Measurements from ENCODE around the gene FBRS. TPM values are rescaled to one million over a fixed set of nuclear protein-coding genes. Genes with fewer than 3 reads are reported as not detected.

FBRS gene
- total RNA-seq, 4 donors from 2014 or later = 26.2 to 46.8 (median 31.7) TPM

DNA sequence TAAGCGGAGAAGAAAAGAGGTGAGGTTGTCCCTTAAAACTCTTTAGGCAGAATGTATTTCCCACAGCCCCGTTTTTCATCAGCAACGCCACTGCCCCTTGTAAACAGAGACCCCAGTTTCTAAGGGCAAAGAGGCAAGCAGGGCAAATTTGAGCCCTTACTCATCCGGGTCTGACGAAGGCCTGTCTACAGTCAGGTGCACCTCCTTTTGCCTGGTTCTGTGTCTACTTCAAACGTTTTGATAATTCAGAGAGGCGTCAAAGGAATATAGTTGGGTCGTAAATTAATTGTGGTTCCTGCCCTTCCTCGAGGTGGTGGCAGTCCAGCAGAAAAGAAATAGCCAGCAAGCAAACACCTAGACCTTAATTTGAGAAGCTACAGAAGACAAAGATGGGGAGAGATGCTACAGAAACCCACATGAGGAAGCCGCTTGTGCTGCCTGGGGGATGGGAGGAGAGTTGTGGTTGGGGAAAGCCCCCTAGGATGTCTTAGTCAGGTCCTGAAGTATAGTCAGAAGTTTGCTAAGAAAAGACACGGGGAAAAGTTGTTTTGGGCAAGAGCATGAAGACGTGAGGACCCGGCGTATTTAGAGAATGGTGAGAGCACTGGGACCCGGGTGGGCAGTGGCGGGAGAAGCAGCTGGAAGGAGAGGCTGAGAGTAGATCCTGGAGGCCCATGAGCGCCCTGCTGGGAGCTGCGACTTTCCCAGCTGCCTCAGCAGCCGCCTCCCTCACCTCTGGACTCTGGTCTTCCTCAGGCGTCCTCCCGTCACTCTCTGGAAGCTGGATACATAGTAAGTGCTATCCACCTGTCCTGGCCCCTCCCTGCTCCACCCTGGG is 2.4 kb downstream of the FBRS start:
- Histone ChIP-seq H3K27ac (peak overlapping the region in 3 of 4 donors; percentile 94 to 100 (median 99)), H3K4me1 (peaks cover 0 to 69% (median 34%) of the 10 kb centered on the region in 4 donors), H3K27me3 (no peaks in the 10 kb centered on the region), H3K36me3 (peaks cover 5 to 62% (median 7%) of the 10 kb centered on the region in 3 donors), H3K9me3 (no peaks in the 10 kb centered on the region), H3K4me3 (peak overlapping the region; percentile 83 to 100 (median 91))
- TF ChIP-seq, protein P1, sequence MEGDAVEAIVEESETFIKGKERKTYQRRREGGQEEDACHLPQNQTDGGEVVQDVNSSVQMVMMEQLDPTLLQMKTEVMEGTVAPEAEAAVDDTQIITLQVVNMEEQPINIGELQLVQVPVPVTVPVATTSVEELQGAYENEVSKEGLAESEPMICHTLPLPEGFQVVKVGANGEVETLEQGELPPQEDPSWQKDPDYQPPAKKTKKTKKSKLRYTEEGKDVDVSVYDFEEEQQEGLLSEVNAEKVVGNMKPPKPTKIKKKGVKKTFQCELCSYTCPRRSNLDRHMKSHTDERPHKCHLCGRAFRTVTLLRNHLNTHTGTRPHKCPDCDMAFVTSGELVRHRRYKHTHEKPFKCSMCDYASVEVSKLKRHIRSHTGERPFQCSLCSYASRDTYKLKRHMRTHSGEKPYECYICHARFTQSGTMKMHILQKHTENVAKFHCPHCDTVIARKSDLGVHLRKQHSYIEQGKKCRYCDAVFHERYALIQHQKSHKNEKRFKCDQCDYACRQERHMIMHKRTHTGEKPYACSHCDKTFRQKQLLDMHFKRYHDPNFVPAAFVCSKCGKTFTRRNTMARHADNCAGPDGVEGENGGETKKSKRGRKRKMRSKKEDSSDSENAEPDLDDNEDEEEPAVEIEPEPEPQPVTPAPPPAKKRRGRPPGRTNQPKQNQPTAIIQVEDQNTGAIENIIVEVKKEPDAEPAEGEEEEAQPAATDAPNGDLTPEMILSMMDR (IDR thresholded peaks at IDR 0.05) = no peak
- TF ChIP-seq EP300 (IDR thresholded peaks at IDR 0.05) (no peak), POLR2A (IDR thresholded peaks at IDR 0.05) (no peak)
- DNase-seq (ENCODE audit: low spot score in 2 of 2) = no peak
- WGBS, 2 donors = 34 to 36% methylated on average over 21 of the region's 21 CpGs

DNA sequence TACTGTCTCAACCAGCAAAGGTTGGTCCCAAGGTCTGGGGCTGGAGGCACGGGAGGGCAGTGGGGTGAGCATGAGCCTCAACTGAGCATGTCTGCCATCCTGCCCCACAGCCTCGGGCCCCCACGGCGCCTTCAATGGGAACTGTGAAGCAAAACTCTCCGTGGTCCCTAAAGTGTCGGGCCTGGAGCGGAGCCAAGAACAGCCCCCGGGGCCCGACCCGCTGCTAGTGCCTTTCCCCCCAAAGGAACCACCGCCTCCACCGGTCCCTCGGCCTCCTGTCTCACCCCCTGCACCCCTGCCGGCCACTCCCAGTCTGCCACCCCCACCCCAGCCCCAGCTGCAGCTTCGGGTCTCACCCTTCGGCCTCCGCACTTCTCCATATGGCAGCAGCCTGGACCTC is 4.2 kb downstream of the FBRS start:
- H3K36me3 ChIP-seq = peaks cover 5 to 67% (median 24%) of the 10 kb centered on the region in 3 donors
- whole genome bisulfite sequencing, 2 donors = 51 to 52% methylated on average over 17 of the region's 17 CpGs
- no peak overlapping the region for H3K27ac ChIP-seq
- peaks cover 0 to 53% (median 28%) of the 10 kb centered on the region in 4 donors for H3K4me1 ChIP-seq
- H3K27me3 ChIP-seq = no peaks in the 10 kb centered on the region
- H3K4me3 ChIP-seq = no peak overlapping the region
- no peak for DNase-seq (ENCODE audit: low spot score in 2 of 2)
- H3K9me3 ChIP-seq = no peaks in the 10 kb centered on the region
- TF ChIP-seq POLR2A (IDR thresholded peaks at IDR 0.05) = no peak
- no peak for TF ChIP-seq EP300 (IDR thresholded peaks at IDR 0.05)
- TF ChIP-seq, protein P1 (IDR thresholded peaks at IDR 0.05) = no peak

DNA sequence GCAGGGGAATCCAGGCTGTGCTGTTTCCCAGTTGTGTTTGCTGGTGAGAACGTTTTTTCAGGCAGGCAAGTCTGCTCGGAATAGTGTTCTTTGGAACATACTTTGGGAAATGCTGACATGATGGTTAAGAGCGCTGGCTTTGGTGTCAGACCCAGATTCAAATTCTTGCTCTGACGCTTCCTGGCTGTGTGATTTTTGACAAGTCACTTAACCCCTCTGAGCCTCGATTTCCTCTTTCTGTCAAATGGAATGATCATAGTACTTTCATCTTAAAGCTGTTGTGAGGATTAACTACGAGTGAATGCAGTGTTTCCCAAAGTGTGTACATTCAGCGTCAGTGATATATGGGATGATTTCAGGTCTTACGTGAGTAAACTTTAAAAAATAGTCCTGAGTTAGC is 4.8 kb downstream of the FBRS start:
- Histone ChIP-seq H3K27ac (no peak overlapping the region), H3K36me3 (peaks cover 5 to 73% (median 27%) of the 10 kb centered on the region in 3 donors), H3K4me3 (no peak overlapping the region), H3K9me3 (no peaks in the 10 kb centered on the region), H3K4me1 (peaks cover 0 to 51% (median 26%) of the 10 kb centered on the region in 4 donors), H3K27me3 (no peaks in the 10 kb centered on the region)
- DNase-seq (ENCODE audit: low spot score in 2 of 2) = no peak
- WGBS, 2 donors = 78 to 80% methylated on average over 8 of the region's 8 CpGs
- no peak for TF ChIP-seq POLR2A (IDR thresholded peaks at IDR 0.05)
- TF ChIP-seq, protein P1 (IDR thresholded peaks at IDR 0.05) = no peak
- no peak for TF ChIP-seq EP300 (IDR thresholded peaks at IDR 0.05)

DNA sequence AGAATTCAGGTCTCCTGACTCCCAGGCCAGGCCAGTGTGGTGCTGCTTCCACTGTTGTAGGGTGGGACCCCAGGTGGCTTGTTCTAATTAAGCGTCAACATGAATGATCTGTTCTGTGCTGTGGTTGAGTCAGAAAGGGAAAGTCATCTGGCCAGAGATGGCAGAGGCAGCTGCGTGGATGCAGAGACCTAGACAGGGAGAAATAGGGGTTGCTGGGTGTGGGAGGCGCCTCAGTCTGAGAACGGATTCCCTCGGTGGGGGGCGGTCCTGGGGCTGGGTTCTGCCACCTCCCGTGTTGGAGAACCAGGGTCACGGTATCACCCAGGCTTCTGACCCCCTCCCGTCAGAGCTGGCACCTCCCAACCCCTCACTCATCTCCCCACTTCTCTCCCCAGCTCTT is 5.6 kb downstream of the FBRS start:
- Histone ChIP-seq H3K4me1 (peaks cover 0 to 51% (median 26%) of the 10 kb centered on the region in 4 donors), H3K27me3 (no peaks in the 10 kb centered on the region), H3K36me3 (peaks cover 5 to 81% (median 29%) of the 10 kb centered on the region in 3 donors), H3K9me3 (no peaks in the 10 kb centered on the region), H3K4me3 (no peak overlapping the region), H3K27ac (no peak overlapping the region)
- TF ChIP-seq EP300 (IDR thresholded peaks at IDR 0.05) (no peak), POLR2A (IDR thresholded peaks at IDR 0.05) (no peak)
- TF ChIP-seq, protein P1 (IDR thresholded peaks at IDR 0.05) = no peak
- 69 to 77% methylated on average over 9 of the region's 9 CpGs for WGBS, 2 donors
- DNase-seq (ENCODE audit: low spot score in 2 of 2) = no peak

DNA sequence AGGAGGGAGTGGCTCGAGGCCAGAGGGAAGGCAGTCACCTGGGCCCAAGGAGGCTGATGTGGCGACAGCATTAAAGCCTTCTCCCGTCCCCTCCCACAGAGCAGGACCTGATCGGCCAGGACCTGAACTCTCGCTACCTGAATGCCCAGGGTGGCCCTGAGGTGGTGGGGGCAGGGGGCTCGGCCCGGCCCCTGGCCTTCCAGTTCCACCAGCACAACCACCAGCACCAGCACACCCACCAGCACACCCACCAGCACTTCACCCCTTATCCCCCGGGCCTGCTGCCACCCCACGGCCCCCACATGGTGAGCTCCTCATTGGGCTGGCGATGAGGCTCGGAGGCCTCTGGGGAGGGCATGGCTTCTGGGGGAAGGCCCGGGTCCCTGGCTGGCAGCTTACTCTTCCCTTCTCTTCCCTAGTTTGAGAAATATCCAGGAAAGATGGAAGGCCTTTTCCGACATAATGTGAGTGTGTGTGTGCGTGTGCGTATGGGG is 6.4 kb downstream of the FBRS start:
- no peaks in the 10 kb centered on the region for H3K27me3 ChIP-seq
- TF ChIP-seq, protein P1 (IDR thresholded peaks at IDR 0.05) = no peak
- TF ChIP-seq POLR2A (IDR thresholded peaks at IDR 0.05) = no peak
- TF ChIP-seq EP300 (IDR thresholded peaks at IDR 0.05) = no peak
- peaks cover 0 to 51% (median 26%) of the 10 kb centered on the region in 4 donors for H3K4me1 ChIP-seq
- 79 to 89% methylated on average over 12 to 13 of the region's 15 CpGs for WGBS, 2 donors
- no peak overlapping the region for H3K4me3 ChIP-seq
- no peaks in the 10 kb centered on the region for H3K9me3 ChIP-seq
- no peak overlapping the region for H3K27ac ChIP-seq
- peaks cover 5 to 89% (median 37%) of the 10 kb centered on the region in 3 donors for H3K36me3 ChIP-seq
- no peak for DNase-seq (ENCODE audit: low spot score in 2 of 2)
